DOHH2 (cell line): ENCODE data around the gene MICAL3.
"Not testable (repeated sequence)": the region's sequence is repeated elsewhere in the genome, so short reads cannot be mapped to it uniquely, and the experiment has no call there.

ENCODE experiments used
- CTCF ChIP-seq: fragments of 200-600 bp; sonication (generic); IDR thresholded peaks from one replicate; pipeline ENCODE4 v1.5.1; 2014; ENCODE audit warnings: antibody characterized with exemption, mild to moderate bottlenecking, low read depth, low read length; ENCODE audit not compliant: poor library complexity, severe bottlenecking
- EZH2phosphoT487 ChIP-seq: fragments of 200-600 bp; sonication (generic); IDR thresholded peaks from 2 replicates; pipeline ENCODE4 v1.6.1; 2017; ENCODE audit warnings: borderline replicate concordance, mild to moderate bottlenecking, antibody characterized with exemption, low read length, moderate library complexity, mixed read lengths

- TF ChIP-seq CTCF, EZH2phosphoT487: not testable (repeated sequence)
These were observed 1.5 kb upstream of the MICAL3 start for GRCh38 chr22:18025898-18026297.
